Heart left ventricle (tissue), 13 donors: ENCODE measurements around the gene CAMK2B.

Source experiments
- CTCF ChIP-seq, 12 donors: fragments of 200-600 bp; sonication (generic) in 4 of 12; IDR thresholded peaks; one replicate each; pipeline versions ENCODE4 v1.5.0 to v1.8.0; 2018 to 2022; ENCODE audit warnings: antibody characterized with exemption in 12 of 12, mild to moderate bottlenecking in 5 of 12
- POLR2A ChIP-seq, 2 donors: fragments of 450-650 bp; IDR thresholded peaks; one replicate each; pipeline ENCODE4 v1.6.1; 2017; ENCODE audit warnings: antibody characterized with exemption in 2 of 2, mild to moderate bottlenecking in 2 of 2, moderate library complexity in 2 of 2
- donor health status: ischemic (EF 13 %, LVEDD 7.1; RV severe dilation, severe dysfunction).
- donor health status: DM: no; HTN: yes; CAD: no.
- donor health status: DM: no; HTN: no; CAD: no.
- donor health status: ischemic (EF 25% LVEDD 6.9; RV normal size, moderate dysfunction).
- donor health status: ischemic (EF 25% LVEDD 5.7; RV mildly dilated, moderate dysfunction).
- donor health status: ischemic (EF 35%, LVEDD 5.7; RV mildly dilated, moderate dysfunction).
- donor health status: nonischemic (EF 11% LVEDD 7.7; RV severe dilation, severe dysfunction).
- donor health status: DM: yes; HTN: yes; CAD: no.
- donor health status: PGD.
- donor health status: ischemic (EF 29% LVEDD 5.4; RV normal size, mild dysfunction).
- donor health status: nonischemic (EF 23%, LVEDD 6.1; RV moderate dilation, normal function).

GRCh38 chr7:44322631-44323363, 2.6 kb downstream of the CAMK2B start:
- TF ChIP-seq CTCF (IDR thresholded peaks at IDR 0.05) (no peak), POLR2A (IDR thresholded peaks at IDR 0.05) (peak in 1 of 2 donors; percentile 36)
